Measurements from ENCODE around the gene MFSD2A.
A peak's percentile ranks its signal among the peaks of the same experiment; 100 is the strongest.
"Not testable (repeated sequence)": the region's sequence is repeated elsewhere in the genome, so short reads cannot be mapped to it uniquely, and the experiment has no call there.

Gene MFSD2A

GRCh38 chr1:39973503-39974135 is 18.7 kb downstream of the MFSD2A start:
- no peak overlapping the region for H3K27ac ChIP-seq
- peak; percentile 96 for TF ChIP-seq CTCF (conservative IDR thresholded peaks at IDR 0.05)

DNA sequence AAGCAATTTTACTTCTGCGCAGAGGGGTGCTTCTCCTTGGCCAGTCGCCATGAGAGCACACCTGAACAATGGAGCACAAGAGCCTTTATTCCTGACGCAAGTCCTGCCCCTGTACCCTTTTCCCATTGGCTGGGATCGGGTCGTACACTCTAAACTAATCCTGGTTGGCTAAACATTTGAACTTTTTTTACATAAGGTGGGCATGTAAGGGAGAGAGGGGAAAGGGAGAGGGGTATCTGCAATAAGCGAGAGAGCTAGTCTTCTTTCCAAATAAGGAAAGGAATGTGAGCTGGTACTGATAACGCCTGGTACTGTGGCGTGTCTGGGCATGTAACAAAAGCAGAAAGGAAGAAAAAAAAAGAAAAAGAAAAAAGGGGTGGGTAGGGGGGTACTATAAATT is 21.8 kb downstream of the MFSD2A start:
- TF ChIP-seq CTCF (conservative IDR thresholded peaks at IDR 0.05) = no peak
- H3K27ac ChIP-seq = no peak overlapping the region

- no peak for TF ChIP-seq CTCF (conservative IDR thresholded peaks at IDR 0.05)
- no peak overlapping the region for H3K27ac ChIP-seq
These were observed 22.3 kb downstream of the MFSD2A start for GRCh38 chr1:39977202-39977601.

- no peak overlapping the region for H3K27ac ChIP-seq
- no peak for TF ChIP-seq CTCF (conservative IDR thresholded peaks at IDR 0.05)
These were observed 24.7 kb downstream of the MFSD2A start for GRCh38 chr1:39979654-39980053.

DNA sequence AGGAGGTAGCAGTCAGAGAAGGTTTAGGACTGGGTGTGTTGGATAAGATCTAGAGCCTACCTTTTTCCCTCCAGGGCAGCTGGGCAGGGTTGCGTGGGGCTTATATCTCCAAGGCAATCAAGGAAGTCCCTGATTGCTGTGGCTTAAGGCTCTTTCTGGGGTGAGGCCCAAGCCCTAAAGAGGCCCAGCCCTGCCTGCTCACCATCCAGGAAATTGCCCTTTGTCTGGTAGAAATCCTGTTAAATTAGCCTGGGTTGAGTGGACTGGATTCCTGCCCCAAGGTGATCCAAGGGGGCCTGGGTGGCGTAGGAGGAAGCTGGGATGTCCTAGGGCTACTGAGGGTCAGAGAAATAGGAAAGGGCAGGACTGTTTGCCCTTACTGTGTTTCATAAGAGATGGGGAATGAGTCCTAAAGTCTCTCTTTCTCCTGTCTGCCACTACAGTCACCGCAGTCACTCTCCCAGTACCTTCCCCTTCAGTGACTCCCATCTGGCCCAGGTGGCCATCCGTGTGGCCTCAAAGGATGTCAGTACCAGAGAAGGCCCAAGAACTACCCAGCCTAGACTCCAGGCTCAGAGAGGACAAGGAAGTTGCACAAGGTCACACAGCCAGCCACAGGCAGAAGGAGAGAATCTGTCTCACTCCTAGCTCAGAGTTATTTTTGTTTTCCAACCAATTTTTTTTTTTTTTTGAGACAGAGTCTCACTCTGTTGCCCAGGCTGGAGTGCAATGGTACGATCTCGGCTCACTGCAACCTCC is 25.8 kb downstream of the MFSD2A start:
- H3K27ac ChIP-seq = no peak overlapping the region
- no peak for TF ChIP-seq CTCF (conservative IDR thresholded peaks at IDR 0.05)

DNA sequence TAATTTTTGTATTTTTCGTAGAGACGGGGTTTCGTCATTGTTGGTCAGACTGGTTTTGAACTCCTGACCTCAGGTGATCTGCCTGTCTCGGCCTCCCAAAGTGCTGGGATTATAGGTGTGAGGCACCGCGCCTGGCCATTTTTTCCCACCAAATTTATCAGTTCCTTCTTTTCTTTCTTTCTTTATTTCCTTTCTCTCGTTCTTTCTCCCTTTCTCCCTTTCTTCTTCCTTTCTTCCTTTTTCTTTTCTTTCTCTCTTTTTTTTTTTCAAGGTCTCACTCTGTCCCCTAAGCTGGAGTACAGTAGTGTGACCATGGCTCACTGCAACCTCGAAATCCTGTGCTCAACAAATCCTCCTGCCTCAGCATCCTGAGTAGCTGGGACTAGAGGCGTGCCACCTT is 26.4 kb downstream of the MFSD2A start:
- H3K27ac ChIP-seq = no peak overlapping the region
- TF ChIP-seq CTCF (conservative IDR thresholded peaks at IDR 0.05) = no peak

- no peak for TF ChIP-seq CTCF (conservative IDR thresholded peaks at IDR 0.05)
These were observed 27.0 kb downstream of the MFSD2A start for GRCh38 chr1:39981945-39982344.

DNA sequence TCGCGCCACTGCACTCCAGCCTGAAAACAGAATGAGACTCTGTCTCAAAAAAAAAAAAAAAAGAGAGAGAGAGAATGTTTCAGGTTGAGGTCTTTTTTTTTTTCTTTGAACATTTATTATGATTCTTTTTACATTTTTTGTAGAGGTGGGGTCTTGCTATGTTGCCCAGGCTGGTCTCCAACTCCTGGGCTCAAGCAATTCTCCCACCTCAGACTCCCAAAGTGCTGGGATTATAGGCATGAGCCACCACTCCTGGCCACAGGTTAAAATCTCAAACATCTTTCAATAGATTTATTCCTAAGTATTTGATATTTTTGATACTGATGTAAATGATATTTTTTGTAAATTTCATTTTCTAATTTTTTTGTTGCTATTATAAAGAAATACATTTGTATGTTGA is 29.5 kb downstream of the MFSD2A start:
- not testable (repeated sequence) for H3K27ac ChIP-seq

More at GRCh38 chr1:39981945-39982344, 27.0 kb downstream of the MFSD2A start:
- no peak overlapping the region for H3K27ac ChIP-seq
